ENCODE data around the gene NFKB1.

The NFKB1 gene

DNA sequence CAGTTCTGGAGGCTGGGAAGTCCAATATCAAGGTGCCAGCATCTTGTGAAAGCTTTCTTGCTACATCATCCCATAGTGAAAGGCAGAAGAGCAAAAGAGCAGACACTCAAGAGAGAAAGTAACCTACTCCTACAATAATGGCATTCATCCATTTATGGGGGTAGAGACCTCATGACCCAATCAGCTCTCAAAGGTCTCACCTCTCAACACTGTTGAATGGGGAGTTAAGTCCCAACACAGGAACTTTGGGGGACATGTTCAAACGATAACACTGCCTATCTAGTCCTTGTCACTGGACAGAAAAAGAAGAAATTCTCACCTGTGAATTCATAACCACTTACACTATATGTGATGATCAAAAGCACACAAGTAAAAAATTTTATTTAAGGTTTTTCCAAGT lies 6.6 kb upstream of the NFKB1 start:
- DNase-seq (ENCODE audit: low read depth in 2 of 2) = no peak

DNA sequence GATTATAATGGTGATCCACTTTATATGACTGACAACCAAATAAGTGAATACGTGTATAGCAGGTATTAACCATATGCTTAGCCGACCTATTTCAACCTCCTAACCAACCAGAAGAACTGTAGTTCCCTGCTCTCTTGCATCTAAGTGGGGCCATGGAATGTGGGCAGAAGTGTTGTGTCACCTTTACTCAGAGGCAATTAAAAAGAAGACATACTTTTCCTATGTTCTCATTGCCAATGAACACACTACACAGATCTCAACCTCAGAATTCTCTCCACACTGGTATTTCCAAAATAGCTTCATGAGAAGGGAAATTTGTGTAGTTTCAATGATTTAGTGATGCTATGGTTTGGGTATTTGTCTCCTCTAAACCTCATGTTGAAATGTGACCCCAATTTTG lies 3.2 kb upstream of the NFKB1 start:
- no peak for DNase-seq (ENCODE audit: low read depth in 2 of 2)

GRCh38 chr4:102500352-102500695 lies 835 bp upstream of the NFKB1 start:
- no peak for DNase-seq (ENCODE audit: low read depth in 2 of 2)

DNA sequence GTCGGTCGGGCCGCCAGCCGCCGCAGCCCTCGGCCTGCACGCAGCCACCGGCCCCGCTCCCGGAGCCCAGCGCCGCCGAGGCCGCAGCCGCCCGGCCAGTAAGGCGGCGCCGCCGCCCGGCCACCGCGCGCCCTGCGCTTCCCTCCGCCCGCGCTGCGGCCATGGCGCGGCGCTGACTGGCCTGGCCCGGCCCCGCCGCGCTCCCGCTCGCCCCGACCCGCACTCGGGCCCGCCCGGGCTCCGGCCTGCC lies 213 bp downstream of the NFKB1 start:
- DNase-seq (ENCODE audit: low read depth in 2 of 2) = no peak

- no peak for DNase-seq (ENCODE audit: low read depth in 2 of 2)
Measured at GRCh38 chr4:102502543-102502818, 1.3 kb downstream of the NFKB1 start.

- DNase-seq (ENCODE audit: low read depth in 2 of 2) = no peak
Measured at GRCh38 chr4:102503301-102503746, 2.2 kb downstream of the NFKB1 start.

DNA sequence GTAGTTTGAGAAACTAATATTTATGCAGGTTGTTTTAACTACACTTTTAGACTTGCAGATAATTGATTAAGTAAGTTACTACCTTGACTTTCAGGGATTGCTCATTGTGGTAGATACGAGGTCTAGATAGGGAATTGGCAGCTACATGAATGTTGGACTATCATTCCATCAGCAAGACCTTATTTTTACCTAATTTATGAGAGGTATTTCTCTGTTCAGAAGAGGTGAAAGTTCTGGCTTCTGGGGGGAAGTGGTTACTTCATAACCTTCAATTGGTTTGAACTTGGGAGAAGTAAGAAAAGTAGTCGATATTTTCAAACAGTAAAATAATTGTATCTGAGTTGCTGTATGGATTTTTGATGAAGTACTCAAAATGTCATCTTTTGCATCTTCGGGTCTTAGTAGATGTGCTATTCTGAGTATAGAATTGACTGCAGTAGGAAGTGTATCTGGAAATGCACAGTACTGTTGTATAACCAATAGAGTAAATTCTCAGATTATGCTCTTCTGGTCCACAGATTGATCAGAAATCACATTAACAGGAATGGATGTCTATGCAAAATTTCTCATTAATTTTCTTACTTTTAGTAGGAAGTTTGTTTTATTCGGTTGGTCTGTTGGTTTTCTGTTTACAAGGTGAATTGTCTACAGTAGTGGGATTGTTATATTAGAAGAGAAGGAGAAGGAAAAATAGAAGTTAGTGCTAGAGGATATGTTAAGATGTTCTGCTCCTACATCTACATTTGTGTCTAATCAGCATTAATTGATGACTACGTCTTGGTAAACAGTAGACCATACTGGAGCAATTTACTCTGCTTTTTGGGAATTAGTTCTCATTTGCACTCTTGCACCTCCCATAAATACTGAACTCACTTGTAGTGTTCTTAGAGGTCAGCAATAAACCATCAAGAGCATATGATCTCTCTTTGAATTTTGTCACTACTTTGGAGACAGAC lies 3.0 kb downstream of the NFKB1 start:
- DNase-seq (ENCODE audit: low read depth in 2 of 2) = no peak

GRCh38 chr4:102504941-102505340 lies 3.8 kb downstream of the NFKB1 start:
- DNase-seq (ENCODE audit: low read depth in 2 of 2) = no peak

DNA sequence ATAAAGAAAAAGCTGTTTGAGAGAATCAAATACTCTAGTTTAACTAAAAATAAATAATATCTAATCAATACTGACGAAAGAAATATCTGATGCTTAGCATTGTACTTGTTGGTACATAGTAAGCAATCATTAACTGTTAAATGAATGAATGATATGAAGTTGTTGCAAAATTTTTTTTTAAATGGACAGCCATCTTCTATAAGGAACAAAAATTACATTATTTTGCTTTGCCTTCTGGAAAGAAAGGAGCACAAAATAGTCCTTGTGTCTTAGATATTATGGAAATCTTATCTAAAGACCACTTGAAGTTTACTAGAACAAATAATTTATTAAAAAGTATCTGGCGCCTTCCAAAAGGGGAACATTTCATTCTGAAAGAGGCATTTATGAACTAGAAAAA lies 4.5 kb downstream of the NFKB1 start:
- no peak for DNase-seq (ENCODE audit: low read depth in 2 of 2)

DNA sequence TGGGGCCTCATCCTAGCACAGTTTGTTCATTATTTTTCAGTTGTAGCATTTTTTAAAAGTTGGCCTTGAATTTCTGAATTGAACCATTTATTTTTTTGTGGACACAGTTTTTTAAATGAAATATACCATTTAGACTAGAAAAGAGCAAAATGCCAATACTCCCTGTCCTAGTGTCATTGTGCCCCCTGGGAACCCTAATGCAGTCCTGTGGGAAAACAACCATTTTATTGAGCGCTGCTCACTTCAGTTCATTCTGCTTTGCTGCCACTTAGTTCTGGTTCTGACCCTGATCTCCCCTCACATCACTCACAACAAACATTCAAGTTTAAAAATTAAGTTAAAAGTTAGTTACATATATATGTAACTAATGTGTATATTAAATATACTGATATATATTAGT lies 5.4 kb downstream of the NFKB1 start:
- DNase-seq (ENCODE audit: low read depth in 2 of 2) = no peak

- DNase-seq (ENCODE audit: low read depth in 2 of 2) = no peak
Measured at GRCh38 chr4:102511830-102512605, 10.9 kb downstream of the NFKB1 start.

- no peak for DNase-seq (ENCODE audit: low read depth in 2 of 2)
Measured at GRCh38 chr4:102514298-102514964, 13.3 kb downstream of the NFKB1 start.

DNA sequence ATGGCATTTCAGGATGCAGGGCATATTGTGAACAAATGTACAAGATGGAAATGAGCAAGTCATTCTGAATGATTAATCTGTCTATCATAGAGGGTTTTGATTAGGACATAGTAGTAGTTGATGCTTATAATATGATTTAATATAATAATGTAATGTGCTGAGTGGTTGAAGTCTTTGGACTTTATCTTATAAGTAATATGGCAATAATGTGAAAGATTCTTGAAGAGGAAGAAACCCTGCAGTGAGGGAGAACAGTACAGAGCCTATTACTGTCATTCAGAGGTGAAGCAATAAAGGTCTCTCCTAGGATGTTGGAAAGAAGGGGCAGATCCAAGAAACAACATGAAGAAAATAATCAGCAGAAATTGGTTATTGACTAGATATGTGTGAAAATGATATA lies 16.6 kb downstream of the NFKB1 start:
- DNase-seq (ENCODE audit: low read depth in 2 of 2) = no peak

GRCh38 chr4:102518703-102519131 lies 17.6 kb downstream of the NFKB1 start:
- DNase-seq (ENCODE audit: low read depth in 2 of 2) = no peak

- no peak for DNase-seq (ENCODE audit: low read depth in 2 of 2)
Measured at GRCh38 chr4:102519925-102520324, 18.8 kb downstream of the NFKB1 start.

- DNase-seq (ENCODE audit: low read depth in 2 of 2) = no peak
Measured at GRCh38 chr4:102521570-102521969, 20.4 kb downstream of the NFKB1 start.

DNA sequence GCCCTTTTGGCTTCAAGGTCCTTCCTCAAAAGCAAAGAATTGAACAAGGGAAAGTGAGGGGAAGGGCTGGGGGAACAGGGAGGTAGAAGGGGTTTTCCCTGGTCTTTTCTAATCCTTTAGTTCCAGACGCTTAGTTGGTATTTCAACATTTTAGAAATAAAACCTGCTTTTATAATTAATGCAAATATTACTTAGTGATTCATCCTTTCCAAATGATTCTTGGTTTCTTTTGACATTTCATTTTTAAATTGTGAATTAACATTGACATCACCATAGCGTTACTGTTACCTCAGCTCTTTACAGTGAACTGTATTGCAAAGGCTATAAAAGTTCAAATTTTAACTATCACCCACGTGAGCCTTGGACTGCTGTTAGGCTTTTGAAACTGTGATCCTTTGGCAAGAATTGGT lies 20.9 kb downstream of the NFKB1 start:
- no peak for DNase-seq (ENCODE audit: low read depth in 2 of 2)

DNA sequence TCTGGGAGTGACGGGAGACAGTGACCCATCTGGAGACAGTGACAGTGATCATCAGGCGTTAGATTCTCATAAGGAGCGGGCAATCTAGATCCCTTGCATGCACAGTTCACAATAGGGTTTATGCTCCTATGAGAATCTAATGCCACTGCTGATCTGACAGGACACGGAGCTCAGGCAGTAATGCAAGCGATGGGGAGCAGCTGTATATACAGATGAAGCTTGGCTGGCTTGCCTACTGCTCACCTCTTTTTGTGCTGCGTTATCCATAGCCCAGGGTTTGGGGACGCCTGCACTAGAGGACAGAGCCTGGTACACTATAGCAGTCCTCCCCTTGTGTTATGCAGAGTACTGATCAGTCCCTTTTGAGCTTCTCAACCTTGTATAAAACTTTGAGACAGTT lies 23.5 kb downstream of the NFKB1 start:
- DNase-seq (ENCODE audit: low read depth in 2 of 2) = no peak

DNA sequence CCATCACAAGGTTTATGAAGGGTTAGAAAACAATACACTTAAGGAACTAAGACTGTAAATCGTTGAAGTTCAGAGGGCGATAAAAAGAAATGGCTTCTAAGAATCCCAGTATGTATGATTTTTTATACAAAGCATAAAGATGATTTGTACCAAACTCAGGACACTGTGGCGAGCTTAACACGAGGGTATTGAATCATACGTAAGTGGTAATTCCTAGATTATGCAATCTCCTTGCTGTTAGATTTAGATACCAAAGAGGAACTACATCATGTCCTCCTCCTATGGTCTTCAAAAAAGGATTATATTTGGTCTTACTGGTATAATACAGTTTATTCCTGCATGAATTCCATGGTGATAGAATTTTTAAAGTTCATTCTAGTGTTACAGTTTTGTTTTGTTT lies 23.9 kb downstream of the NFKB1 start:
- DNase-seq (ENCODE audit: low read depth in 2 of 2) = no peak

- no peak for DNase-seq (ENCODE audit: low read depth in 2 of 2)
Measured at GRCh38 chr4:102525504-102525903, 24.3 kb downstream of the NFKB1 start.

- no peak for DNase-seq (ENCODE audit: low read depth in 2 of 2)
Measured at GRCh38 chr4:102526532-102526931, 25.4 kb downstream of the NFKB1 start.

GRCh38 chr4:102527695-102528283 lies 26.6 kb downstream of the NFKB1 start:
- DNase-seq (ENCODE audit: low read depth in 2 of 2) = no peak

- no peak for DNase-seq (ENCODE audit: low read depth in 2 of 2)
Measured at GRCh38 chr4:102529977-102530376, 28.8 kb downstream of the NFKB1 start.

Data from stimulated activated CD8-positive, alpha-beta memory T cell treated with anti-CD3 and anti-CD28 coated beads, Interleukin-15, amount 100 ng/mL, for 4 hours (primary cell).